ENCODE results near the gene TFPI. TPM values are rescaled to one million over a fixed set of nuclear protein-coding genes. Genes with fewer than 3 reads are reported as not detected.

TFPI gene
- polyA plus RNA-seq, 1 donor: 65.3 TPM

GRCh38 chr2:187493180-187493579 is 61.1 kb downstream of the TFPI start:
- Histone ChIP-seq H3K36me3 (ENCODE audit: control insufficient read depth, insufficient read depth, low read length) (peaks cover 14% of the 10 kb centered on the region), H3K27ac (ENCODE audit: low read length) (no peak overlapping the region), H3K4me3 (ENCODE audit: low read length) (no peak overlapping the region), H3K9me3 (ENCODE audit: control insufficient read depth, low read depth, low read length) (peaks cover 3% of the 10 kb centered on the region), H3K27me3 (ENCODE audit: control insufficient read depth, insufficient read depth, low read length) (no peaks in the 10 kb centered on the region), H3K4me1 (ENCODE audit: control insufficient read depth, insufficient read depth, low read length) (no peaks in the 10 kb centered on the region)
- no CpG with 5 or more reads among the region's 5 CpGs for WGBS (ENCODE audit: insufficient coverage, low lambda C conversion rate)
- no peak for DNase-seq

- H3K27me3 ChIP-seq (ENCODE audit: control insufficient read depth, insufficient read depth, low read length): no peaks in the 10 kb centered on the region
- no peaks in the 10 kb centered on the region for H3K9me3 ChIP-seq (ENCODE audit: control insufficient read depth, low read depth, low read length)
- no peak for DNase-seq
Observed at GRCh38 chr2:187486241-187486640, 68.0 kb downstream of the TFPI start.

GRCh38 chr2:187485523-187485922 is 68.7 kb downstream of the TFPI start:
- no CpG with 5 or more reads among the region's 1 CpG for WGBS (ENCODE audit: insufficient coverage, low lambda C conversion rate)
- DNase-seq: no peak
- no peak overlapping the region for H3K4me3 ChIP-seq (ENCODE audit: low read length)
- H3K4me1 ChIP-seq (ENCODE audit: control insufficient read depth, insufficient read depth, low read length): no peaks in the 10 kb centered on the region
- H3K27me3 ChIP-seq (ENCODE audit: control insufficient read depth, insufficient read depth, low read length): no peaks in the 10 kb centered on the region
- no peak overlapping the region for H3K27ac ChIP-seq (ENCODE audit: low read length)
- peaks cover 6% of the 10 kb centered on the region for H3K36me3 ChIP-seq (ENCODE audit: control insufficient read depth, insufficient read depth, low read length)
- no peaks in the 10 kb centered on the region for H3K9me3 ChIP-seq (ENCODE audit: control insufficient read depth, low read depth, low read length)

More at GRCh38 chr2:187486241-187486640, 68.0 kb downstream of the TFPI start:
- H3K27ac ChIP-seq (ENCODE audit: low read length): no peak overlapping the region
- no peak overlapping the region for H3K4me3 ChIP-seq (ENCODE audit: low read length)
- no peaks in the 10 kb centered on the region for H3K4me1 ChIP-seq (ENCODE audit: control insufficient read depth, insufficient read depth, low read length)
- H3K36me3 ChIP-seq (ENCODE audit: control insufficient read depth, insufficient read depth, low read length): peaks cover 6% of the 10 kb centered on the region

DNA sequence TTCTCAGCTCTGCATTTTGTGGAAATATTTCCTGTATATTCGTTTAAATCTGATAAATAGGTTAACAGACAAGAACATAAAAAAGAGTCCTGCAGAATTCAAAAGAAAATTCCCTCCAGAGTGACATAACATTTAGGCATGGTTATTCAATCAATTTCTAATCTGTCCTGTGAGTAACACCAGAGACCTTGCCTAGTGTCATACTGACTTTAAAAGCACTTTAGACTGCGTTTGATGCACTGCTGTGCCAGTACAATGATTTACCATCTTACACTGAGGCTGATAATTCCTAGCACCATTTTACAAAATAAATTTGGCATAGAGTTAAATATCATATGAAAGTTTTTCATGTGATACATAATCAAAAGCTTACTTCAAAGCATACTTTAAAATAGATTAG is 70.7 kb downstream of the TFPI start:
- H3K27ac ChIP-seq (ENCODE audit: low read length): no peak overlapping the region
- no peak for DNase-seq
- peaks cover 6% of the 10 kb centered on the region for H3K36me3 ChIP-seq (ENCODE audit: control insufficient read depth, insufficient read depth, low read length)
- no CpG with 5 or more reads among the region's 2 CpGs for WGBS (ENCODE audit: insufficient coverage, low lambda C conversion rate)
- no peaks in the 10 kb centered on the region for H3K9me3 ChIP-seq (ENCODE audit: control insufficient read depth, low read depth, low read length)
- H3K27me3 ChIP-seq (ENCODE audit: control insufficient read depth, insufficient read depth, low read length): no peaks in the 10 kb centered on the region
- no peak overlapping the region for H3K4me3 ChIP-seq (ENCODE audit: low read length)
- H3K4me1 ChIP-seq (ENCODE audit: control insufficient read depth, insufficient read depth, low read length): no peaks in the 10 kb centered on the region

DNA sequence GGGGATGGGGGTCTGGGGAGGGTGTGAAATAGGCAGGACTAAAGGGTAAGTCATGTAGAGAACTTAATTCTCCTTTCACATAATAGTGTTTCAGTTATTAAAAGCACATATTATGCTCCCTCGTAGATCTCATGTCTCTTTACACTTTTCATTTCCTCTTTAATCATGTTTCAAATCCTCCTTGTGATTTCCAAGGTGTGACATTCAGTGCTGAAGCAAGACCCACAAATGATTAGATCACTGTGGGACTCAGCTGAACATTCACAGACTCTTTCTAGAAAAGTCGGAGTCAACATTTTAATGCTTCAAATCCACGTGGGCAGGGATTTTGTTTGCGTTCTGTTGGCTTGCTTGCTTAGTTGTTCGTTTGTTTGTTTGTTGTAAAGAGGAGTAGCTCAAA is 71.4 kb downstream of the TFPI start:
- Histone ChIP-seq H3K36me3 (ENCODE audit: control insufficient read depth, insufficient read depth, low read length) (peaks cover 10% of the 10 kb centered on the region), H3K4me1 (ENCODE audit: control insufficient read depth, insufficient read depth, low read length) (no peaks in the 10 kb centered on the region), H3K27me3 (ENCODE audit: control insufficient read depth, insufficient read depth, low read length) (no peaks in the 10 kb centered on the region), H3K9me3 (ENCODE audit: control insufficient read depth, low read depth, low read length) (no peaks in the 10 kb centered on the region), H3K4me3 (ENCODE audit: low read length) (no peak overlapping the region), H3K27ac (ENCODE audit: low read length) (no peak overlapping the region)
- 67% methylated on average over 1 of the region's 5 CpGs for WGBS (ENCODE audit: insufficient coverage, low lambda C conversion rate)
- DNase-seq: no peak

GRCh38 chr2:187481543-187481942 is 72.7 kb downstream of the TFPI start:
- 76% methylated on average over 3 of the region's 3 CpGs for WGBS (ENCODE audit: insufficient coverage, low lambda C conversion rate)
- peaks cover 12% of the 10 kb centered on the region for H3K36me3 ChIP-seq (ENCODE audit: control insufficient read depth, insufficient read depth, low read length)
- no peak overlapping the region for H3K4me3 ChIP-seq (ENCODE audit: low read length)
- DNase-seq: no peak
- no peaks in the 10 kb centered on the region for H3K9me3 ChIP-seq (ENCODE audit: control insufficient read depth, low read depth, low read length)
- no peaks in the 10 kb centered on the region for H3K4me1 ChIP-seq (ENCODE audit: control insufficient read depth, insufficient read depth, low read length)
- no peak overlapping the region for H3K27ac ChIP-seq (ENCODE audit: low read length)
- H3K27me3 ChIP-seq (ENCODE audit: control insufficient read depth, insufficient read depth, low read length): no peaks in the 10 kb centered on the region

DNA sequence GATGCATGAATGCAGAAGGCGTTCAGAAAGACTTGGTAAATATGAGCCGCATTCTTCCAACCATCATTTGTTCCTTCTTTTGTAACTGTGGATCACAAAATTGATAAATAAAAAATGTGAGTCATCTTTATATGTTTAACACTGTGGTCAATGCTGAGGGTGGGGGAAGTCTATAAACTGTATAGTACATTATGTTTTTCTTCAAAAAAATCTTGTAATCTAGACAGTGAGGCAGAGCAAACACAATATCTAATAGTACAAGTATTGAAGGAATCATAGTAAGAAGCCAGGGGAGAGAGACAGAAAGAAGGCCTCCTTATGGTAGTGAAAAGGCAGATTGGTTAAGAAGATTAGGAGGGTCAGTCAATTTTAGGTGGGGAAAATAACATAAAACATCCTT is 75.5 kb downstream of the TFPI start:
- DNase-seq: no peak
- Histone ChIP-seq H3K9me3 (ENCODE audit: control insufficient read depth, low read depth, low read length) (no peaks in the 10 kb centered on the region), H3K4me1 (ENCODE audit: control insufficient read depth, insufficient read depth, low read length) (no peaks in the 10 kb centered on the region), H3K36me3 (ENCODE audit: control insufficient read depth, insufficient read depth, low read length) (peaks cover 13% of the 10 kb centered on the region), H3K27me3 (ENCODE audit: control insufficient read depth, insufficient read depth, low read length) (no peaks in the 10 kb centered on the region), H3K27ac (ENCODE audit: low read length) (no peak overlapping the region), H3K4me3 (ENCODE audit: low read length) (no peak overlapping the region)
- 100% methylated on average over 2 of the region's 2 CpGs for WGBS (ENCODE audit: insufficient coverage, low lambda C conversion rate)

GRCh38 chr2:187477051-187477450 is 77.2 kb downstream of the TFPI start:
- Histone ChIP-seq H3K9me3 (ENCODE audit: control insufficient read depth, low read depth, low read length) (no peaks in the 10 kb centered on the region), H3K4me3 (ENCODE audit: low read length) (no peak overlapping the region), H3K27me3 (ENCODE audit: control insufficient read depth, insufficient read depth, low read length) (no peaks in the 10 kb centered on the region), H3K4me1 (ENCODE audit: control insufficient read depth, insufficient read depth, low read length) (no peaks in the 10 kb centered on the region), H3K36me3 (ENCODE audit: control insufficient read depth, insufficient read depth, low read length) (peaks cover 10% of the 10 kb centered on the region), H3K27ac (ENCODE audit: low read length) (no peak overlapping the region)
- no peak for DNase-seq

DNA sequence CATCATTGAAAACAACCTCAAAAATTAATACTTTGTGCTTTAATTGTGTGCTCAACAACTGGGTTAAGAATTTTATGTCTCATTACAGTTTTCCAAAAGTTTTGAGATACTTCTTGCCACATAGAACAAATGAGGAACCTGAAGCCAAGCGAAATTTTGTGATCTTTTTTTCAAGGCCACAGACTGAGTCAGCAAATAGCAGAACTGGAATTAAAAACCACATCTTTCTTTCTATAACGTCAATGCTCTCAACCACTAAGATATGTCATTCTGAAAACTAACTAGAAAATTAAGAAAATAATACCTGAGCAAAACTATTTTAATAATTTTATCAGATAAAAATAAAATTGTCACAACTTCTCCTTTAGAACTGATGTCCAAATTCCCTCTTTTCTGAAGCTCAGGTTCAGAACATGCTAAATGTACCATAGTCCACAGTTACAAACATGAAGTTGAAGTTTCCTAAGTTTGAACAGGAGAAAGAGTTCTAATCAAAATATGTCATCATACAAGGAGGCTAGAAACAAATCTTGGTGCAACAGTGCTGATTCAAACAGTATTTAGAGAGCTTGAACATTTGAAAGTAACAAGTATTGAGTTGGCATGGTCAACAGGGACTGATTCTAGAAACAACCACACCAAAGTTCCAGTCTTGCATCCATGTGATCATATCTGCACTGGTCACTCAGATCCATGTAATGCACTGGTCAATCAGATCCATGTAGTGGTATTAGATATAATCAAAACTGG is 78.6 kb downstream of the TFPI start:
- Histone ChIP-seq H3K36me3 (ENCODE audit: control insufficient read depth, insufficient read depth, low read length) (peaks cover 8% of the 10 kb centered on the region), H3K27ac (ENCODE audit: low read length) (no peak overlapping the region), H3K4me3 (ENCODE audit: low read length) (no peak overlapping the region), H3K27me3 (ENCODE audit: control insufficient read depth, insufficient read depth, low read length) (no peaks in the 10 kb centered on the region), H3K9me3 (ENCODE audit: control insufficient read depth, low read depth, low read length) (no peaks in the 10 kb centered on the region), H3K4me1 (ENCODE audit: control insufficient read depth, insufficient read depth, low read length) (no peaks in the 10 kb centered on the region)
- 83% methylated on average over 1 of the region's 2 CpGs for WGBS (ENCODE audit: insufficient coverage, low lambda C conversion rate)
- no peak for DNase-seq

DNA sequence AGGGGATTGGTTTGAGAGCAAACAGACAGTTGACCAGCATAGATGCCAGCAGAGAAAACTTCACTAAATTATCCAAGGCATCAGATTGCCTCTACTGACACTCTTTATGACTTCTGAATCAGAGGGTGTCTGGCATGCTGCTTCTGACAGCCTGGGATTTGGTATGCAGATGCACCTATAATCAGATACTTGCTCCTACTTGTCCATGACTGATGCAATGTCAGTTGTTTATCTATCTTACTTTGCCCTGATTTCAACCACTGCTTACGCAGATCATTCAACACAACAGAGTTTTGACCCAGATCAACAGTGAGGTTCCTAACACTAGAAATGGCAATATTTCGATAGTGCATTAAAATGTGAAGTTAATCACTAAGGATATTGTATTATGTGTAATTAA is 83.5 kb downstream of the TFPI start:
- Histone ChIP-seq H3K9me3 (ENCODE audit: control insufficient read depth, low read depth, low read length) (no peaks in the 10 kb centered on the region), H3K4me1 (ENCODE audit: control insufficient read depth, insufficient read depth, low read length) (no peaks in the 10 kb centered on the region), H3K27ac (ENCODE audit: low read length) (no peak overlapping the region), H3K4me3 (ENCODE audit: low read length) (no peak overlapping the region), H3K36me3 (ENCODE audit: control insufficient read depth, insufficient read depth, low read length) (peaks cover 3% of the 10 kb centered on the region), H3K27me3 (ENCODE audit: control insufficient read depth, insufficient read depth, low read length) (no peaks in the 10 kb centered on the region)
- WGBS (ENCODE audit: insufficient coverage, low lambda C conversion rate): 100% methylated on average over 1 of the region's 2 CpGs
- DNase-seq: no peak

GRCh38 chr2:187469538-187469937 is 84.7 kb downstream of the TFPI start:
- no peaks in the 10 kb centered on the region for H3K4me1 ChIP-seq (ENCODE audit: control insufficient read depth, insufficient read depth, low read length)
- H3K27me3 ChIP-seq (ENCODE audit: control insufficient read depth, insufficient read depth, low read length): no peaks in the 10 kb centered on the region
- H3K4me3 ChIP-seq (ENCODE audit: low read length): no peak overlapping the region
- peaks cover 3% of the 10 kb centered on the region for H3K36me3 ChIP-seq (ENCODE audit: control insufficient read depth, insufficient read depth, low read length)
- DNase-seq: no peak
- no peaks in the 10 kb centered on the region for H3K9me3 ChIP-seq (ENCODE audit: control insufficient read depth, low read depth, low read length)
- H3K27ac ChIP-seq (ENCODE audit: low read length): no peak overlapping the region
